ENCODE measurements around the gene LDHAL6A.
"Not testable (repeated sequence)": the region's sequence is repeated elsewhere in the genome, so short reads cannot be mapped to it uniquely, and the experiment has no call there.

Gene LDHAL6A

DNA sequence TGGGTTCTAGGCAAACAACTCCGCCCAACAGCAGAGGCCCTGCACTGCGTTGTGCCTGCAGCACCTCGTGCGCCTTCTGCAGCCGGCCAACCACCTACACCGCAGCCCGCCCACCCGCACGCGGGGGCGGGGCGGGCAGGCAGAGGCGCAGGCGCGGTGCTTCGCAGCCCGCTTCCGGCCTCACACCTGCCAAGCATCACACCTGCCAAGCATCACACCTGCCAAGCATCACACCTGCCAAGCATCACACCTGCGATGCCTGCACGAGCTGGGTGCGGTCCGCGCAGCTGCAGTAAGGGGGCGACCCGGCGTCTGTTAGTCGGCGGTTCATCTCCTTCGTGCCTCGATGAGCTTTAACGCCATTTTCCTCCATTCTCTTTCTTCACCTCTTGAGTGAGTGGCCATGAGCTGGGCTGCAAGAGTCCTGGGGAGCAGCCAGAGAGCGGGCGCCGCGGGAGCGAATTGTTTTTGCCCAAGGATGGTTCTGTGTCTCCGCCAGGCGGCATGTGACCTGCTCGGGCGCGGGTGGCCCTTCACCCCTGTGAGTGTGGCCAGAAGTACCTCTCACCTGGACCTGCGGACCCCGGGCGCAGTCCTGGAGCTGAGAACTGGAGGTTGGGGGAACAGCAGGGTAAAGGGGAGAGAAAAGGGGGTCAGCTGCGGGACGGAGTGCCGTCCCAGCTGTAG is at the start of gene LDHAL6A:
LDHAL6A (plus strand) TSS at position 171 of the 687 bp plus-strand sequence. CDS start 825 bp downstream, outside the sequence.
- DNase-seq: no peak

DNA sequence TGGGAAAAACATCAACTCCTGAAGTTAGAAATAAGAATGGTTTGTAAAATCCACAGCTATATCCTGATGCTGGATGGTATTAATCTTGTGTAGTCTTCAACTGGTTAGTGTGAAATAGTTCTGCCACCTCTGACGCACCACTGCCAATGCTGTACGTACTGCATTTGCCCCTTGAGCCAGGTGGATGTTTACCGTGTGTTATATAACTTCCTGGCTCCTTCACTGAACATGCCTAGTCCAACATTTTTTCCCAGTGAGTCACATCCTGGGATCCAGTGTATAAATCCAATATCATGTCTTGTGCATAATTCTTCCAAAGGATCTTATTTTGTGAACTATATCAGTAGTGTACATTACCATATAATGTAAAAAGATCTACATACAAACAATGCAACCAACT is 48.3 kb upstream of the LDHAL6A start:
- DNase-seq: not testable (repeated sequence)

DNA sequence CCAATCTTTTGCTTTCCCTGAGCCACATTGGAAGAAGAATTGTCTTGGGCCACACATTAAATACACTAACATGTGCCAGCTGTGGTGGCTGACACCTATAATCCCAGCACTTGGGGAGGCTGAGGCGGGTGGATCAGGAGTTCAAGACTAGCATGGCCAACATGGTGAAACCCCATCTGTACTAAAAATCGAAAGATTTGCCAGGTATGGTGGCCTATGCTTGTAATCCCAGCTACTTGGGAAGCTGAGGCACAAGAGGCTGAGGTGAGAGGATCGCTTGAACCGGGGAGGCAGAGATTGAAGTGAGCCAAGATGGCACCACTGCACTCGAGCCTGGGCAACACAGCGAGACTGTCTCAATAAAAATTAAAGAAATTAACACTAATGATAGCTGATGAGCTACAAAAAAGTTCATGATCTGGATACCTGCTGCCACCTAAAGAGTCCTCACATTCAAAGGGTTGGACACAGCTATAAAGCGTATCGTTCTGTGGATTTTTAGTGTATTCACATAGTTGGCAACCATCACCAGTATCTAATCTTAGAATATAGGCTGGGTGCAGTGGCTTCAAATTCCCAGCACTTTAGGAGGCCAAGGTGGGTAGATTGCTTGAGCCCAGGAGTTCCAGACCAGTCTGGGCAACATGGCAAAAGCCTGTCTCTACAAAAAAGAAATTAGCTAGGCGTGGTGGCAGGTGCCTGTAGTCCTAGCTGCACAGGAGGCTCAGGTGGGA is 46.9 kb upstream of the LDHAL6A start:
- no peak for DNase-seq

DNA sequence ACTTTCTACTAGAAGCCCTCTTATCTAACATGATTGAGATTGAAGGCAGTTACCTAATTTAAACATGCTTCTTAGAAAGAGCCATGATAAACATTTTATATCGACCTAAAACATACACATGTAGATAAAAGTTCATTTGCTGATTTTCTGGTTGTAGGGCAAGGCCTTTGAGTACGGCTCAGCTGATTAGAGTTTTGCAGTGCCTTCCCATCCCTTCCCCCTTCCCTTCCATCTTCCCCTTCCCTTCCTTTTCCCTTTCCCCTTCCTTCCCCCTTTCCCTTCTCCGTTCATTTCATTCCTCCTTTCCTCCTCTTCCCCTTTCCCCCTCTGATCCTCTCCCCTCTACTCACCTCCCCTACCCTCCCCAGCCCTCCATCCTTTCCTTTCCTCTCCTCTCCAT is 39.2 kb upstream of the LDHAL6A start:
- no peak for DNase-seq

DNA sequence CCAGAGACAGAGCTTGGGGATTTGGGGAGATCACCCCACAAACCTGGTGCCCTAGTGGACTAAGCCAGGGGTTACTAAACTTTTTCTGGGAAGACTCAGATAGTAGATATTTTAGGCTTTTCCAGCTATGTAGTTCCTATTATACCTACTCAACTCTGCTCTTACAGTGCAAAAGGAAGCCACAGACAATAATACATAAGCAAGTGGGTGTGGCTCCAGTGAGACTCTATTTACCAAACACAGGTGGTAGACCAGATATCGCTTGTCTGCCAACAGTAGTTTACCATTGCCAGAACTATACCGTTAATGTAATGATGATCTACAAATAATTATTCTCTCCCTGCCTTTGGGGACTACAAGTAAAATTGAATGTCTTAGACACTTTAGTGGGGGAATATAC is 36.6 kb upstream of the LDHAL6A start:
- no peak for DNase-seq

DNA sequence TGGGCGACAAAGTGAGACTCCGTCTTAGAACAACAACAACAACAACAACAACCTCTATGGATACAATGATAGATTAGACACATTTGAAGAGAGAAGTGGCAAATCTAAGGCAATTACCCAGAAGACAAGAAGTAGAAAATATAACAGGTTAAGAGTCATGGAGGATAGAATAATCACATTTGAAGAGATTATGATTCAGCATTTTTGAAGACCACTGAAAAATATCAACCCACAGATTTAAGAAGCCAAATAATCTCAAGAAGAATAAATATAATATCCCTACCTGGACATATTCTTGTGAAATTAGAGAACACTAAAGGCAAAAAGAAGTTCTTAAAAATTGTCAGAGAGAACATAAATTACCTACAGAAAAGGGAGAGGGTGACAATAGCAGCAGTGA is 35.6 kb upstream of the LDHAL6A start:
- DNase-seq: no peak

DNA sequence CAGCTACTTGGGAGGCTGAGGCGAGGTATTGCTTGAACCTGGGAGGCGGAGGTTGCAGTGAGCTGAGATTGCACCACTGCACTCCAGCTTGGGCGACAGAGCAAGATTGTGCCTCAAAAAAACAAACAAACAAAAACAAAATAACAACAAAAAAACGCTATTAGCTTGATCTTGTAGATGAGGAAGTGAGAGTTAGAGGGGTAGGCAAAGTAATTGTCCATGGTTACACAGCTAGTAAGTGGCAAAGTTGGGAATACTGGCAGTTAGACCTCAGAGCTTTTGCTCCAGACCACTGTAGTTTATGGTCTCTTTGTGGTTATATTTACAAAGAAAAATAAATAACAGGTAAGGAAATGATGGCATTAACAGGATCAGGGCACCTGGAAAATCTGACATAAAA is 28.4 kb upstream of the LDHAL6A start:
- no peak for DNase-seq

DNA sequence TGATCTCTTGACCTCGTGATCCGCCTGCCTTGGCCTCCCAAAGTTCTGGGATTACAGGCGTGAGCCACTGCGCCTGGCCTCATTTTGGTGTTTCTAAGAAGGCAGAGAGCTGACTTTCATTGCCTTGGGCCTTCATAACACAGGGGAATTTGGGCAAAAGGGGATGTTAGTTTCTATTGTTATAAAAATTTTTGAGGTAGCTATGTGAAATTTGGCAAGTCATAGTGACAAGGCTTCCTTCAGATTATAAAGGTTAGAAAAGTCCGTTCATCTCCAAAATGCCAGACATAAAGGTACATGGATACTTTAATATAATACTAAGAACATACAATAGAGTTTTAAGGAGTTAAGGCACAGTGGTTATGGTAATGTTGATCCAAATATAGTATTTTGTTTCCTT is 26.3 kb upstream of the LDHAL6A start:
- DNase-seq: no peak

DNA sequence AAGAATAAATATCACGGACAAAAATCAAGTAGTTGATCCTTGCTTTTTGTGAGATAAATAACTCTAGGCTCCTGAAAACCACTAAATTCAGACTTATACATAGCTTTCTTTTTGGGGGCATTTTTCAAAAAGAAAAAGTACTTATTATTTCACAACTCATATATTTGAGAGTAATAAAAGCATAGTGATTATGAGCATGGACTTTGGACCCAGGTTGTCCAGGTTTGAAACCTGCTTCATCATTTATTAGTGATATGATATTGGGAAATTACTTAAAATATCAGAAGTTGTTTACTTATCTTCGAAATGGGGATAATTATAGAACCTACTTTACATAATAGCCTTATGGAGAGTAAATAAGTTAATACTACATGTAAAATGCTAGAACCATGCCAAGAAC is 17.0 kb upstream of the LDHAL6A start:
- DNase-seq: no peak

DNA sequence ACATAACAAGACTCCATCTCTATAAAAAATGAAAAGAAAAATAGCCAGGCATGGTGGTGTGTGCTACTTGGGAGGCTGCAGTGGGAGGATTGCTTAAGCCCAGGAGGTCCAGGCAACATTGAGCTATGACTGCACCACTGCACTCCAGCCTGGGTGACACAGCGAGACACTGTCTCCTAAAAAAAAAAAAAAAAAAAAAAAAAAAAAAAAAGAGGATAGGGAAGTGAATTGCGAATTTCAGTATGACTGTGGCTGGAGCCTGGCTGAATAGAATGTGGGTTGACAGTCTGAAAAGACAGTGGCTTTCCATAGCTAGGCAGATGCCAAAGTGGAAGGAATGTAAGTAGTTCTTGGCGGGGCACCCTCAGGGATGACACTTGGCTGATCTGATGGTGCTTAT is 6.4 kb upstream of the LDHAL6A start:
- no peak for DNase-seq

DNA sequence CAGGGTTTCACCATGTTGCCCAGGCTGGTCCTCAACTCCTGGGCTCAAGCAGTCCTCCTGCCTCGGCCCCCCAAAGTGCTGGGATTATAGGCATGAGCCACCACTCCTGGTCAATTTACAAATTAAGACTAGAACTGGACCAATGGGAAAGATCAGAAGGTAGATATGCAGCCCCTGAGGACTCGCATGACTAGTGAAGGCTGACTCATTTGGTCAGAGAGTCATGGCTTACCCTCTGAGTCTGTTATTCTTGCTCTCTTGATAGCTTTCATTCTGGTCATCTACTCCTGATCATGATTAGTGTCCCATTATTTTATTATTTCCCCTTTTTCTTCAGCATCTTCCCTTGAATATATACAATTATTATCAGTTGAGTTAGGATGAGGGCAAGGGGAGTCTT is 2.7 kb upstream of the LDHAL6A start:
- DNase-seq: no peak

DNA sequence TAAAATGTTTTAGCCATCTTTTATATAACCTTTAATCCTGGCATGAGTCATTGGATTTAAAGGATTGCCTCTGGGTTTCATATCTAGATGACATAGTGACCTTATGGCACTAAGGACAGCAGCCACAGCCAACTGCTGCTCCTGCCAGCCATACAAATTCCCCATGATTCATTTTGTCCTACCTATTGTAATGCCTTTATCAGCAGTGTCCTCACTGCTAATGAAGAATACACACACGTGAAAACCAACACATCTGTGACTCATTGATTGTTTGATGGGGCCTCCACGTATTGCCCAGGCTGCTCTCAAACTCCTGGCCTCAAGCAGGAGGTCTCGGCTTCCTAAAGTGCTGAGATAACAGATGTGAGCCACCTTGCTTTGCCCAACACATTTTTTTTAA is 1.8 kb downstream of the LDHAL6A start:
- DNase-seq: no peak

DNA sequence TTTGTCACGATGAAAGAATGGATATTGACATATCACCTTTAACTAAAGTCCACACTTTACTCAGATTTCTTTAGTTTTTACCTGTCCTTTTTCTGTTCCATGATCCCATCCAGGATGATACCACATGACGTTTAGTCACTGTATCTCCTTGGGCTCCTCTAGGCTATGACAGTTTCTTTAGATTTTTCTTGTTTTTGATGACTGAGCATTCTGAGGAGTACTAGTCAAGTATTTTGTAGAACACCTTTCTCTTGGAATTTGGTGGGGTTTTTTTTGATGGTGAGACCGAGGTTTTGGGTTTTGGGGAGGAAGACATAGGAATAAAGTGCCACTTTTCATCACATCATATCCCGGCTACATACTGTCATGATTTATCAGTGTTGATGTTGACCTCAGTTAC is 4.0 kb downstream of the LDHAL6A start:
- DNase-seq: no peak

DNA sequence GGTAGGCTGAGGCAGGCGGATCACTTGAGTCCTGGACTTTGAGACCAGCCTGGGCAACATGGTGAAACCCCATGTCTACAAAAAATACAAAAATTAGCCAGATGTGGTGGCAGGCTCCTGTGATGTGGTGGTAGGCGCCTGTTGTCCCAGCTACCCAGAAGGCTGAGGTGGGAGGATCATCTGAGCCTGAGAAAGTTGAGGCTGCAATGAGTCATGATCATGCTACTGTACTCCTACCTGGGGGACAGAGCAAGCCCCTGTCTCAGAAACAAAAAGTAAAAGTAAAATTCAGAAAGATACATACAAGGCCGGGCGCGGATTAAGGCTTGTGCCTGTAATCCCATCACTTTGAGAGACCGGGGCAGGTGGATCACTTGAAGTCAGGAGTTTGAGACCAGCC is 6.3 kb downstream of the LDHAL6A start:
- no peak for DNase-seq

DNA sequence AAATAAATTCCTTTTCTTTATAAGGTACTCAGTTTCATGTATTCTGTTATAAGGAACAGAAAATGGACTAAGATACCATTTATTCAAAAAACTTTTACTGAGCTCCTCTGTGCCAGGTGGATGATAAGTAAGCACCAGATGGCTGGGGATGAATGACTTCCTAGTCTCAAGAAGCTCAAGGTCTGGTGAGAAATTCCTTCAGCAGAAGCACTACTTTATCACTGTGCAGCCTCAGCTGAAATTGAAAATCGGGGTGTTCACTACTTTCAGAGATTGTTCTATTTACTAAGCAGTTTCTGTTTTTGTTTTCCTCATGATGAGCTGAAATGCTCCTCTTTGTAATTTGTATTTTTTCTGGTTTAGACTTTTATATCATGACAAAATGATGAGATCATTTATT is 7.8 kb downstream of the LDHAL6A start:
- DNase-seq: no peak

DNA sequence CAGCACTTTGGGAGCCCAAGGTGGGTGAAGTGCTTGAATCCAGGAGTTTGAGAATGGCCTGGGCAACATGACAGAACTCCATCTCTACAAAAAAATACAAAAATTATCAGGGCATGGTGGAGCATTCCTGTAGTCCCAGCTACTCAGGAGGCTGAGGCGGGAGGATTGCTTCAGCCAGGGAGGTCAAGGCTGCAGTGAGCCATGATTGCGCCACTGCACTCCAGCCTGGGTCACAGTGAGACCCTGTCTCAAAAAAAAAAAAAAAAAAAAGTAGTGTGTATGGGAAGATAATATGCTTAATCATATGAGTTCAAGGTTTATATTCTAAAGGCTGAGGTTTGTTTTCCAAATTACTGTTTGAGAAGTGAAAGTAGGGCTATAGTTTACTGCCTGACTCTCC is 10.7 kb downstream of the LDHAL6A start:
- DNase-seq: no peak

DNA sequence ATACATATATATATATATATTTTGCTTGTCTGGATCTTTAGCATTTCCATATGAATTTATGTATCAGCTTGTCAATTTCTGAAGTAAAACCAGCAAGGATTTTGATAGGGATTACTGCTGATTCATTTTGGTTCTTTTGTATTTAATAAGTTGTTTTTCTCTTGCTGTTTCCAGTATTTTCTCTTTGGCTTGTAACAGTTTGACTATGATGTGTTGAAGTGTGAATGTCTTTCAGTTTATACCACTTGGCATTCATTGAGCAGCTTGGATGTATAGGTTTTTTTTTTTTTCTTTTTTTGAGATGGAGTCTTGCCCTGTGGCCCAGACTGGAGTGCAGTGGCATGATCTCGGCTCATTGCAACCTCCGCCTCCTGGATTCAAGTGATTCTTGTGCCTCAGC is 12.4 kb downstream of the LDHAL6A start:
- no peak for DNase-seq

DNA sequence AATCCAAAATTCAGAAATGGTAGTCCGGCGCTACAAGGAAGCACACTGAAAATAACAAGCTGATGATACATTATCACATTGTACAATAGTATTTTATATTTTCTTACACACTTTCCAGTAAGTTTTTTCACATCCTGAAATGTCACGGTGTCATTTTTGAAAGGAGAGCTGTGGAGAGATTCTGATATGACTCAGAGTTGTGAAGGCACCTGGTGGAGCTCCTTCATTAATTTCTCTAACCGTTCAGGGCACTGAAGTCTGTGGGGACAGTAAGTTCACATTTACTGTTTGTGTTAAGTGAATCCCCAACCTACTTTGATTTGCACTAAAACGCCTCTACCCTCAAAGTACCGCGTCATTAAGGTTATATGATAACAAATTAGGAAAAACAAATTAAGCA is 13.3 kb downstream of the LDHAL6A start:
- no peak for DNase-seq

DNA sequence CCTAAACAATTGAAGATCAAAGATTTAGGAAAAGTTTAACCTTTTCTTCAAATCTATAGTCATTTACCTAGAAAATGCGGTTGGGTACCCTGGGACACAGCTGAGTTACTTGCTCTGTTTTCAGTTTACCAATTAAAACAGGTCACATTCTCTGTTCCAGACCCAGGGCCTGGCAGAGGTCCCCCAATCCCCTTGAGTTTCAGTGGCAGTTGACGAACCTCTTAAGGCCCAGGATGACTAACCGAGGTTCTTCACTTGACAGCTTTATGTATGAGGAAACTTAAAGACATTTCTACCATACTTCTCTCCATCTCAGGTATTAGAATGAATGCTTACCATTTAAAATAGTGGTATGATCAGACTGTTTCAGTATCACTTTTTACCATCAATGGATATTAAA is 16.3 kb downstream of the LDHAL6A start:
- DNase-seq: no peak

DNA sequence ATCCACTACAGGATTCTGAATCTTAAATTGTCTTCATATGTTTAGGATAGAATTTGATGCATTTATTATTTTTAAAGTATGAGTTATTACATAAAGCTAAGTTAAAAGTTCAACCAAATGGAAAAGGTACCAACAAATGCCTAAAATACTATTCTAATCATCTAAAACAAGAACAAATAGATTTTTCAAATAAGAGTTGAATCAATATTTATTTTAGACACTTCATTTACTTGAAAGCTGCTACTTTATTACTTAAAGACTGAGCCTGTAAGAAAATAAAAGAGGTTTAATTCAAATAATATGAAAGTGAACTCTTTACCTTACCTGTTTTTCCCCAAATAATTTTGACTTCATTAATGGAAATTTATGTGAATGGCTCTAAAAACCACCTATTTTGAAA is 16.9 kb downstream of the LDHAL6A start:
- no peak for DNase-seq

DNA sequence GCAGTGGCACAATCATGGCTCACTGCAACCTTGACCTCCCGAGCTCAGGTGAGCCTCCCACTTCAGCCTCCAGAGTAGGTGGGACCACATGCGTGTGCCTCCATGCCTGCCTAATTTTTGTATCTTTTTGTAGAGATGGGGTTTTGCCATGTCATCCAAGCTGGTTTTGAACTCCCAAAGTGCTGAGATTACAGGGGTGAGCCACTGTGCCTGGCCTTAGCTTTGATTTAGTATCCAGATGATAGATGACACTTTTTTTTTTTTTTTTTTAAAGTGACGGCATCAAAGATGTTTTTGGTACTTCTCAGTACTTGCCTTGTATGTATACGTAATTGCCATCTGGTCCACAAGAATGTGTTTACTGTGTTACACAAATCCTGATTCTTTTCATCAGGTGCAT is 23.4 kb downstream of the LDHAL6A start:
- no peak for DNase-seq

DNA sequence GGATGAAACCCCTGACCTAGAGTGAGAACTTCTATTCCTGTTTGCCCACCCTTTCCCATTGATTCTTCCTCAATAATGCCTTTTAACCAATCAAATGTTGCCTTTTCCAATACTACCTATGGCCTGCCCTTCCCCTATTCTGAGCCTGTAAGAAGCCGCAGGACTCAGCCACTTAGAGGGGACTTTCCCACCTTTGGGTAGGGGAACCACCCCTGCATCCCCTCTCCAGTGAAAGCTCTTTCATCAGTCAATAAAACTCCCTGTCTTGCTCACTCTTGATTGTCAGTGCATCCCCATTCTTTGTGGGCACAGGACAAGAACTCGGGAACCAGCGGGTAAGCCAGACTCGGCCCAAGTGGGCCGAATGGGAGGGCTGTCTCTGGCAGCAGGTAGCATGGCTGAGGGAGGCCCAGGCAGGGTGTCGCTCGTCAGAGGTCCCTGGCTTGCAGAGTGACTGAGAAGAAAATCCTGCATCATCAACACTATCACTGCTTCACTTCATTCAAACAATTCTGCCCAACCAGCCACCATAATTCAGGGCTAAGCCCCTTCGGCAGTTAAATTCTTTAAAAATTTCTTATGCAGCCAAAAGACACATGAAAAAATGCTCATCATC is 30.4 kb downstream of the LDHAL6A start:
- DNase-seq: no peak

DNA sequence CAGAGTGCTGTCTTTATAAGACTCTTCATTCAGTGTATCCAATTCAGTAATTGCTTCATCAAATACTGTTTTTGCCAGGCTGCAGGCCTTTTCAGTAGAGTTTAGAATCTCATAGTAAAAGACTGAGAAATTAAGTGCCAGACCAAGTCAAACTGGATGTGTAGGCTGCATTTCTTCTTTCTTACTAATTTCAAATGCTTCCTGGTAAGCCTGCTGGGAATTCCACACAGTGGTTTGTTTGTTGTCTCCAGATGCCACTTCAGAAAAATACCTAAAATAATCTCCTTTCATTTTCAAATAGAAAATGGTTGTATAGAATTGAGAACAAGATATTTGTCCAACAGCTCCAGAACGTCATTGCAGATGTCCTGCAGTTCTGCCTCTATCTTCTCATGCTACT is 34.7 kb downstream of the LDHAL6A start:
- peak in 1 of 58 donors; percentile 12 for DNase-seq
